HepG2 (cell line): ENCODE results near the gene TCF23. TPM values are rescaled to one million over a fixed set of nuclear protein-coding genes. Genes with fewer than 3 reads are reported as not detected.

ENCODE experiments used
- CEBPB ChIP-seq: IDR thresholded peaks from 2 replicates; pipeline ENCODE4 v1.6.1; 2011; ENCODE audit warnings: low read depth, low read length, improper control_type of control experiment, borderline replicate concordance
- GRHL1 ChIP-seq: sonication (generic); formaldehyde crosslinking; conservative IDR thresholded peaks from 2 replicates; pipeline ENCODE4 v1.8.0; 2022; ENCODE audit warnings: missing genetic modification reagents
- HNF1B ChIP-seq: sonication (generic); formaldehyde crosslinking; IDR thresholded peaks from 2 replicates; pipeline ENCODE4 v1.5.1; 2020; ENCODE audit warnings: mild to moderate bottlenecking, moderate library complexity, missing genetic modification reagents
- POGZ ChIP-seq: sonication (generic); formaldehyde crosslinking; IDR thresholded peaks from 2 replicates; pipeline ENCODE4 v1.4.0; 2020; ENCODE audit warnings: mild to moderate bottlenecking, missing genetic modification reagents
- RAD51 ChIP-seq: fragments of 450-650 bp; IDR thresholded peaks from 2 replicates; pipeline ENCODE4 v1.6.1; 2016; ENCODE audit warnings: borderline replicate concordance
- TCF12 ChIP-seq, 2 experiments: fragments of 450-650 bp in 1 of 2; sonication (generic) in 1 of 2; formaldehyde crosslinking in 1 of 2; IDR thresholded peaks; 2 replicates each; pipeline versions ENCODE4 v1.6.1 to v1.8.0; 2017 to 2022; ENCODE audit warnings: antibody characterized with exemption in 1 of 2, mild to moderate bottlenecking in 1 of 2, missing genetic modification reagents in 1 of 2, moderate library complexity in 1 of 2
- ZFP36L1 ChIP-seq: sonication (generic); formaldehyde crosslinking; IDR thresholded peaks from 2 replicates; pipeline ENCODE4 v1.8.0; 2022; ENCODE audit warnings: mild to moderate bottlenecking, missing genetic modification reagents, moderate library complexity
- ZNF10 ChIP-seq: sonication (generic); formaldehyde crosslinking; IDR thresholded peaks from 2 replicates; pipeline ENCODE4 v1.4.0; 2020; ENCODE audit warnings: mild to moderate bottlenecking, low read depth, missing genetic modification reagents, borderline replicate concordance
- ZNF274 ChIP-seq: sonication (generic); formaldehyde crosslinking; IDR thresholded peaks from 2 replicates; pipeline ENCODE4 v1.5.1; 2020; ENCODE audit warnings: mild to moderate bottlenecking, missing genetic modification reagents
- ZNF34 ChIP-seq: sonication (generic); formaldehyde crosslinking; IDR thresholded peaks from 2 replicates; pipeline ENCODE4 v1.4.0; 2020; ENCODE audit warnings: mild to moderate bottlenecking, missing genetic modification reagents, borderline replicate concordance
- ZNF362 ChIP-seq: sonication (generic); formaldehyde crosslinking; IDR thresholded peaks from 2 replicates; pipeline ENCODE4 v1.4.0; 2020; ENCODE audit warnings: missing genetic modification reagents, mild to moderate bottlenecking, borderline replicate concordance
- ZNF383 ChIP-seq: sonication (generic); formaldehyde crosslinking; IDR thresholded peaks from 2 replicates; pipeline ENCODE4 v1.4.0; 2020; ENCODE audit warnings: missing genetic modification reagents, mild to moderate bottlenecking, borderline replicate concordance
- ZNF552 ChIP-seq: sonication (generic); formaldehyde crosslinking; IDR thresholded peaks from 2 replicates; pipeline ENCODE4 v1.9.0; 2022; ENCODE audit warnings: missing genetic modification reagents, mild to moderate bottlenecking, borderline replicate concordance
- ZNF772 ChIP-seq: sonication (generic); formaldehyde crosslinking; IDR thresholded peaks from 2 replicates; pipeline ENCODE4 v1.5.0; 2020; ENCODE audit warnings: mild to moderate bottlenecking, missing genetic modification reagents
- ZNF878 ChIP-seq: sonication (generic); formaldehyde crosslinking; IDR thresholded peaks from 2 replicates; pipeline ENCODE4 v1.8.1; 2023; ENCODE audit warnings: mild to moderate bottlenecking, missing genetic modification reagents, moderate library complexity
- polyA plus RNA-seq, 8 experiments: library from polyadenylated mRNA; depleted of rRNA in 3 of 8; stranded (reverse) in 7 of 8; unstranded in 1 of 8; fragments of >200 nt; fragmentation: Illumina TruSeq in 4 of 8; extraction: Trizol in 4 of 8; gene quantifications; 2 replicates each; pipeline versions ENCODE4 v1.2.1 to v1.2.3, GENCODE V29; 2011 to 2016; ENCODE audit warnings: low read depth in 4 of 8, missing spikeins in 1 of 8, mixed read lengths in 1 of 8; ENCODE audit not compliant: insufficient read depth in 1 of 8
- total RNA-seq, 5 experiments: library from RNA; depleted of rRNA; stranded (reverse); fragments of >200 nt; fragmentation: Illumina TruSeq; extraction: Trizol; gene quantifications; 2 replicates each; pipeline ENCODE4 v1.2.3, GENCODE V29; 2016; ENCODE audit warnings: low read depth in 1 of 5
- TF ChIP-seq, protein P1 (sequence below): sonication (generic); formaldehyde crosslinking; IDR thresholded peaks from 2 replicates; pipeline ENCODE4 v1.8.0; 2022; ENCODE audit warnings: mild to moderate bottlenecking, missing genetic modification reagents
- TF ChIP-seq, protein P2 (sequence below): sonication (generic); formaldehyde crosslinking; IDR thresholded peaks from 2 replicates; pipeline ENCODE4 v1.4.0; 2020; ENCODE audit warnings: missing genetic modification reagents, borderline replicate concordance

TCF23 gene
- total and polyA plus RNA-seq, 2 of the 13 experiments (the other 11 are each of a cell fraction or from before 2014, with no cell fraction given) = 0.02 to 1.4 TPM

DNA sequence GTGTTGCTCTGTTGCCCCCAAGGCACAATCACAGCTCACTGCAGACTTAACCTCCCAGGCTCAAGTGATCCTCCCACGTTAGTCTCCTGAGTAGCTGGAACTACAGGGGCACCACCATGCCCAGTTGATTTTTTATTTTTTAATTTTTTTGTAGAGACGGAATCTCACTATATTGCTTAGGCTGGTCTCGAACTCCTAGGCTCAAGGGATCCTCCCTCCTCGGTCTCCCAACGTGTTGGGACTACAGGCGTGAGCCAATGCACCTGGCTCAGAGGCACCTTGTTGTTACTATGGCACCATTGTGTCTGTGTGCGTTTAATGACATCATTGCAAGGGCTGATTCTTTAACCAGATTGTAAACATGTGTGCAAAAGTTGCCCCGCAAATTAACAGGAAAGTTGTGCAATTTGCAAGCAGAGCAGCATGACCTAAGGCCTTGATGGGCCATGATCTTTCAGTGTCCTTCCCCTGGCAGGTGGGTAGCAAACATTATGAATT is 22.6 kb downstream of the TCF23 start (continued):
- TF ChIP-seq ZNF362 (CRISPR knock-in tag) (peak; percentile 82), POGZ (CRISPR knock-in tag) (peak; percentile 91), CEBPB (peak; percentile 100), HNF1B (CRISPR knock-in tag) (peak; percentile 96), GRHL1 (CRISPR knock-in tag) (no peak), ZNF878 (peak; percentile 89; the same call in 1 of the 2 replicates), TCF12 (IDR thresholded peaks at IDR 0.05) (no peak), TCF12 (CRISPR knock-in tag; IDR thresholded peaks at IDR 0.05) (peak; percentile 96), ZNF10 (CRISPR knock-in tag) (no peak), ZNF772 (no peak; the same call in 1 of the 2 replicates), ZFP36L1 (CRISPR knock-in tag) (peak; percentile 91; the same call in 1 of the 2 replicates), RAD51 (0 out of 2 replicates have a peak, but pooled peaks have one; percentile 7), ZNF552 (CRISPR knock-in tag) (peak; percentile 65; the same call in 1 of the 2 replicates), ZNF383 (CRISPR knock-in tag) (no peak), ZNF274 (CRISPR knock-in tag) (peak; percentile 34; the same call in 1 of the 2 replicates), ZNF34 (CRISPR knock-in tag) (no peak; the same call in 1 of the 2 replicates)
- TF ChIP-seq, protein P1, sequence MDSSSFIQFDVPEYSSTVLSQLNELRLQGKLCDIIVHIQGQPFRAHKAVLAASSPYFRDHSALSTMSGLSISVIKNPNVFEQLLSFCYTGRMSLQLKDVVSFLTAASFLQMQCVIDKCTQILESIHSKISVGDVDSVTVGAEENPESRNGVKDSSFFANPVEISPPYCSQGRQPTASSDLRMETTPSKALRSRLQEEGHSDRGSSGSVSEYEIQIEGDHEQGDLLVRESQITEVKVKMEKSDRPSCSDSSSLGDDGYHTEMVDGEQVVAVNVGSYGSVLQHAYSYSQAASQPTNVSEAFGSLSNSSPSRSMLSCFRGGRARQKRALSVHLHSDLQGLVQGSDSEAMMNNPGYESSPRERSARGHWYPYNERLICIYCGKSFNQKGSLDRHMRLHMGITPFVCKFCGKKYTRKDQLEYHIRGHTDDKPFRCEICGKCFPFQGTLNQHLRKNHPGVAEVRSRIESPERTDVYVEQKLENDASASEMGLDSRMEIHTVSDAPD = peak; percentile 46; the same call in 1 of the 2 replicates
- TF ChIP-seq, protein P2, sequence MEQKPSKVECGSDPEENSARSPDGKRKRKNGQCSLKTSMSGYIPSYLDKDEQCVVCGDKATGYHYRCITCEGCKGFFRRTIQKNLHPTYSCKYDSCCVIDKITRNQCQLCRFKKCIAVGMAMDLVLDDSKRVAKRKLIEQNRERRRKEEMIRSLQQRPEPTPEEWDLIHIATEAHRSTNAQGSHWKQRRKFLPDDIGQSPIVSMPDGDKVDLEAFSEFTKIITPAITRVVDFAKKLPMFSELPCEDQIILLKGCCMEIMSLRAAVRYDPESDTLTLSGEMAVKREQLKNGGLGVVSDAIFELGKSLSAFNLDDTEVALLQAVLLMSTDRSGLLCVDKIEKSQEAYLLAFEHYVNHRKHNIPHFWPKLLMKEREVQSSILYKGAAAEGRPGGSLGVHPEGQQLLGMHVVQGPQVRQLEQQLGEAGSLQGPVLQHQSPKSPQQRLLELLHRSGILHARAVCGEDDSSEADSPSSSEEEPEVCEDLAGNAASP (CRISPR knock-in tag) = peak; percentile 90; the same call in 1 of the 2 replicates
